ENCODE data around the gene NR2C2AP.

DNA sequence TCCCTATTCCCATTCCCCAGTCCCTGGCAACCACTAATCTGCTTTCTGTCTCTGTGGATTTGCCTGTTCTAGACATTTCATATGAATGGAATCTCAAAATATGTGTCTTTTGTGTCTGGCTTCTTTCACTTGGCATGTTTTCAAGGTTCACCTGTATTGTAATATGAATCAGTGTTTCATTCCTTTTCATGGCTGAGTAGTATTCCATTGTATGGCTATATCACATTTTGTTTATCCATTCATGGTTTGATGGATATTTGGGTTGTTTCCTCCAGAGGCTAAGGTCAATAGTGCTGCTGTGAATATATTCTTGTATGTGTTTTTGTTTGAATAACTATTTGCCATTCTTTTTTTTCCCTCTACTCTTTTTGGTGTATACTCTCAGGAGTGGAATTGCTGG lies 33.0 kb upstream of the NR2C2AP start:
- TF ChIP-seq, protein P1, sequence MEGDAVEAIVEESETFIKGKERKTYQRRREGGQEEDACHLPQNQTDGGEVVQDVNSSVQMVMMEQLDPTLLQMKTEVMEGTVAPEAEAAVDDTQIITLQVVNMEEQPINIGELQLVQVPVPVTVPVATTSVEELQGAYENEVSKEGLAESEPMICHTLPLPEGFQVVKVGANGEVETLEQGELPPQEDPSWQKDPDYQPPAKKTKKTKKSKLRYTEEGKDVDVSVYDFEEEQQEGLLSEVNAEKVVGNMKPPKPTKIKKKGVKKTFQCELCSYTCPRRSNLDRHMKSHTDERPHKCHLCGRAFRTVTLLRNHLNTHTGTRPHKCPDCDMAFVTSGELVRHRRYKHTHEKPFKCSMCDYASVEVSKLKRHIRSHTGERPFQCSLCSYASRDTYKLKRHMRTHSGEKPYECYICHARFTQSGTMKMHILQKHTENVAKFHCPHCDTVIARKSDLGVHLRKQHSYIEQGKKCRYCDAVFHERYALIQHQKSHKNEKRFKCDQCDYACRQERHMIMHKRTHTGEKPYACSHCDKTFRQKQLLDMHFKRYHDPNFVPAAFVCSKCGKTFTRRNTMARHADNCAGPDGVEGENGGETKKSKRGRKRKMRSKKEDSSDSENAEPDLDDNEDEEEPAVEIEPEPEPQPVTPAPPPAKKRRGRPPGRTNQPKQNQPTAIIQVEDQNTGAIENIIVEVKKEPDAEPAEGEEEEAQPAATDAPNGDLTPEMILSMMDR (IDR thresholded peaks at IDR 0.05): no peak
- no peak for TF ChIP-seq POLR2A (IDR thresholded peaks at IDR 0.05)

Measured in testis (tissue), 2 donors.